Fibroblast of the aortic adventitia (primary cell): ENCODE data around the gene CD2AP. TPM values are rescaled to one million over a fixed set of nuclear protein-coding genes. Genes with fewer than 3 reads are reported as not detected.

Source experiments
- DNase-seq: peaks from one replicate; pipeline ENCODE4 v3.0.0-alpha.2; 2010; ENCODE audit warnings: low read depth
- H3K4me3 ChIP-seq: 2 replicates; pipeline ENCODE4 v1.5.1; 2011; ENCODE audit warnings: low read depth, mild to moderate bottlenecking, control low read depth, low read length, moderate library complexity
- CTCF ChIP-seq: IDR thresholded peaks from 2 replicates; pipeline ENCODE4 v1.5.1; 2011; ENCODE audit warnings: mild to moderate bottlenecking, low read length, control low read depth, inconsistent platforms; ENCODE audit not compliant: insufficient read depth
- total RNA-seq: library from RNA; depleted of rRNA; stranded (reverse); fragments of >200 nt; gene quantifications from 2 replicates; pipeline ENCODE4 v1.2.3, GENCODE V29; 2012; ENCODE audit warnings: low replicate concordance

Gene CD2AP
- total RNA-seq, 1 donor: 33.3 TPM

- no peak for DNase-seq
- H3K4me3 ChIP-seq: no peak overlapping the region
- TF ChIP-seq CTCF: no peak
These were observed 35.3 kb downstream of the CD2AP start for GRCh38 chr6:47512872-47513271.

- H3K4me3 ChIP-seq: no peak overlapping the region
- no peak for DNase-seq
- no peak for TF ChIP-seq CTCF
These were observed 41.7 kb downstream of the CD2AP start for GRCh38 chr6:47519279-47519678.

GRCh38 chr6:47520282-47520681 lies 42.7 kb downstream of the CD2AP start:
- no peak for TF ChIP-seq CTCF

GRCh38 chr6:47521961-47522360 lies 44.4 kb downstream of the CD2AP start:
- H3K4me3 ChIP-seq: no peak overlapping the region
- no peak for DNase-seq
- no peak for TF ChIP-seq CTCF

More at GRCh38 chr6:47520282-47520681, 42.7 kb downstream of the CD2AP start:
- H3K4me3 ChIP-seq: no peak overlapping the region
- no peak for DNase-seq

GRCh38 chr6:47524136-47524845 lies 46.7 kb downstream of the CD2AP start:
- TF ChIP-seq CTCF: no peak
- DNase-seq: peak; percentile 42
- H3K4me3 ChIP-seq: no peak overlapping the region

- no peak for TF ChIP-seq CTCF
- H3K4me3 ChIP-seq: no peak overlapping the region
- no peak for DNase-seq
These were observed 47.9 kb downstream of the CD2AP start for GRCh38 chr6:47525330-47526057.

- no peak overlapping the region for H3K4me3 ChIP-seq
- DNase-seq: no peak
- TF ChIP-seq CTCF: no peak
These were observed 49.7 kb downstream of the CD2AP start for GRCh38 chr6:47527274-47527673.
